ENCODE measurements around the gene HEXIM1. TPM values are rescaled to one million over a fixed set of nuclear protein-coding genes. Genes with fewer than 3 reads are reported as not detected.

The HEXIM1 gene
- total and polyA plus RNA-seq, 11 donors = 11.9 to 28.7 (median 21.6) TPM

- H3K27me3 ChIP-seq = no peaks in the 10 kb centered on the region
- TF ChIP-seq, protein P1, sequence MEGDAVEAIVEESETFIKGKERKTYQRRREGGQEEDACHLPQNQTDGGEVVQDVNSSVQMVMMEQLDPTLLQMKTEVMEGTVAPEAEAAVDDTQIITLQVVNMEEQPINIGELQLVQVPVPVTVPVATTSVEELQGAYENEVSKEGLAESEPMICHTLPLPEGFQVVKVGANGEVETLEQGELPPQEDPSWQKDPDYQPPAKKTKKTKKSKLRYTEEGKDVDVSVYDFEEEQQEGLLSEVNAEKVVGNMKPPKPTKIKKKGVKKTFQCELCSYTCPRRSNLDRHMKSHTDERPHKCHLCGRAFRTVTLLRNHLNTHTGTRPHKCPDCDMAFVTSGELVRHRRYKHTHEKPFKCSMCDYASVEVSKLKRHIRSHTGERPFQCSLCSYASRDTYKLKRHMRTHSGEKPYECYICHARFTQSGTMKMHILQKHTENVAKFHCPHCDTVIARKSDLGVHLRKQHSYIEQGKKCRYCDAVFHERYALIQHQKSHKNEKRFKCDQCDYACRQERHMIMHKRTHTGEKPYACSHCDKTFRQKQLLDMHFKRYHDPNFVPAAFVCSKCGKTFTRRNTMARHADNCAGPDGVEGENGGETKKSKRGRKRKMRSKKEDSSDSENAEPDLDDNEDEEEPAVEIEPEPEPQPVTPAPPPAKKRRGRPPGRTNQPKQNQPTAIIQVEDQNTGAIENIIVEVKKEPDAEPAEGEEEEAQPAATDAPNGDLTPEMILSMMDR (IDR thresholded peaks at IDR 0.05) = no peak
- TF ChIP-seq POLR2A (IDR thresholded peaks at IDR 0.05) = no peak
- H3K36me3 ChIP-seq = no peaks in the 10 kb centered on the region
- no peak overlapping the region for H3K27ac ChIP-seq
- ATAC-seq = no peak
- H3K4me1 ChIP-seq = no peaks in the 10 kb centered on the region
- intact Hi-C loops (cut with DNase I) = loop anchor here in 4 of 10 donors (10.0 kb wide), 1 partner anchor 276 kb away; the partner anchor contains the start of gene GFAP (in 4 of the 4)
- no peak for DNase-seq
- H3K9me3 ChIP-seq = no peaks in the 10 kb centered on the region
- H3K4me3 ChIP-seq = no peak overlapping the region
- 75 to 82% (median 79%) methylated on average over 11 of the region's 11 CpGs for WGBS, 4 donors
Observed at GRCh38 chr17:45190503-45191255, 42.4 kb downstream of the HEXIM1 start.

DNA sequence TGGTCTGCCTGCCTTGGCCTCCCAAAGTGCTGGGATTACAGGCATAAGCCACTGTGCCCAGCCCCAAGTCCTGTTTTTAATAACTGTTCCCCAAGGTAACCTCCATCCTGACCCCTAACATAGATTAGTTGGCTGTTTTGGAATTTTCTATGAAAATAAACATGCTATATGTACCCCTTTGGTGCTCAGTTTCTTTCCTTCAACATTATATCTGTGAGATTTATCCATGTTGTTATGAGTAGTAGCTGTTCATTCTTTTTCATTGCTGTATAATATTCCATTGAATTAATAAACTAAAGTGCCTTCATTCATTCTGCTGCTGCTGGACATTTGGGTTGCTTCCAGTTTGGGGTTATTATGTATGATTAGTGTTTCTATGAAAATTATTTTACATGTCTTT, 47.1 kb downstream of the HEXIM1 start:
- intact Hi-C loops (cut with DNase I) = loop anchor here in 5 of 10 donors (5.0 to 10.0 kb wide), 4 partner anchors 33 to 281 kb away; partner anchors contain the start of genes GFAP (in 4 of the 5), HEXIM1 (in 1 of the 5) and HEXIM2 (in 1 of the 5)
- no peak for TF ChIP-seq POLR2A (IDR thresholded peaks at IDR 0.05)
- TF ChIP-seq, protein P1 (IDR thresholded peaks at IDR 0.05) = no peak
- ATAC-seq (no peak), DNase-seq (no peak)
- peaks cover 0 to 12% (median 6%) of the 10 kb centered on the region in 12 donors for H3K4me1 ChIP-seq
- H3K9me3 ChIP-seq = no peaks in the 10 kb centered on the region
- no peaks in the 10 kb centered on the region for H3K36me3 ChIP-seq
- H3K4me3 ChIP-seq = no peak overlapping the region
- H3K27me3 ChIP-seq = no peaks in the 10 kb centered on the region
- H3K27ac ChIP-seq = no peak overlapping the region

GRCh38 chr17:45197108-45197507, 48.8 kb downstream of the HEXIM1 start:
- DNase-seq = no peak
- ATAC-seq = no peak

More at GRCh38 chr17:45197108-45197507, 48.8 kb downstream of the HEXIM1 start:
- H3K27me3 ChIP-seq = no peaks in the 10 kb centered on the region
- peaks cover 0 to 18% (median 6%) of the 10 kb centered on the region in 12 donors for H3K4me1 ChIP-seq
- 78 to 80% (median 79%) methylated on average over 6 of the region's 6 CpGs for WGBS, 4 donors
- H3K27ac ChIP-seq = peak overlapping the region in 2 of 12 donors; percentile 58 to 74
- intact Hi-C loops (cut with DNase I) = loop anchor here in 8 of 10 donors (1.0 to 10.0 kb wide), 7 partner anchors 35 to 282 kb away; partner anchors contain the start of genes ACBD4 (in 7 of the 8), GFAP (in 4 of the 8), HEXIM2 (in 2 of the 8) and HEXIM1 (in 1 of the 8)
- no peaks in the 10 kb centered on the region for H3K36me3 ChIP-seq
- no peaks in the 10 kb centered on the region for H3K9me3 ChIP-seq
- H3K4me3 ChIP-seq = no peak overlapping the region
- no peak for TF ChIP-seq POLR2A (IDR thresholded peaks at IDR 0.05)
- TF ChIP-seq, protein P1 (IDR thresholded peaks at IDR 0.05) = no peak

All from heart left ventricle (tissue), 16 donors.